Upper lobe of right lung (tissue), 1 donor: ENCODE measurements around the gene MAP3K2. TPM values are rescaled to one million over a fixed set of nuclear protein-coding genes. Genes with fewer than 3 reads are reported as not detected.
"Not testable (repeated sequence)": the region's sequence is repeated elsewhere in the genome, so short reads cannot be mapped to it uniquely, and the experiment has no call there.

Source experiments
- ATAC-seq: fragments of 200-7000 bp; cut with Tn5 transposase; one replicate; pipeline ENCODE4 v1.9.1; 2020; ENCODE audit warnings: mild to moderate bottlenecking, moderate library complexity
- DNase-seq: peaks from one replicate; pipeline ENCODE4 v3.0.0-alpha.2; 2020
- H3K27ac ChIP-seq: fragments of 200-600 bp; one replicate; pipeline ENCODE4 v1.8.0; 2022
- H3K27me3 ChIP-seq: fragments of 200-600 bp; one replicate; pipeline ENCODE4 v1.8.0; 2022; ENCODE audit warnings: mild to moderate bottlenecking
- H3K36me3 ChIP-seq: fragments of 200-600 bp; one replicate; pipeline ENCODE4 v1.8.0; 2022
- H3K4me1 ChIP-seq: fragments of 200-600 bp; one replicate; pipeline ENCODE4 v1.8.0; 2022
- H3K4me3 ChIP-seq: fragments of 200-600 bp; one replicate; pipeline ENCODE4 v1.8.0; 2022; ENCODE audit warnings: mild to moderate bottlenecking
- H3K9me3 ChIP-seq: fragments of 200-600 bp; one replicate; pipeline ENCODE4 v1.8.0; 2022
- intact Hi-C: fragments of 100-400 bp; cut with DNase I; formaldehyde crosslinking; loops from one replicate; pipeline ENCODE4 v1.11.0; 2022
- total RNA-seq: library from RNA; stranded (reverse); fragmentation: NEBNext Ultra II Directional; extraction: Animal tissue kit (Norgen Biotek cat#: 25700); gene quantifications from one replicate; pipeline ENCODE4 v1.2.1, GENCODE V29; 2021
- TF ChIP-seq, protein P1 (sequence below): fragments of 200-600 bp; IDR thresholded peaks from one replicate; pipeline ENCODE4 v1.8.0; 2022; ENCODE audit warnings: antibody characterized with exemption
- donor health status: DM: no; HTN: yes; CAD: no; lungs with severe emphysema.

MAP3K2 gene
- total RNA-seq, 1 donor from 2014 or later = 71.5 TPM

DNA sequence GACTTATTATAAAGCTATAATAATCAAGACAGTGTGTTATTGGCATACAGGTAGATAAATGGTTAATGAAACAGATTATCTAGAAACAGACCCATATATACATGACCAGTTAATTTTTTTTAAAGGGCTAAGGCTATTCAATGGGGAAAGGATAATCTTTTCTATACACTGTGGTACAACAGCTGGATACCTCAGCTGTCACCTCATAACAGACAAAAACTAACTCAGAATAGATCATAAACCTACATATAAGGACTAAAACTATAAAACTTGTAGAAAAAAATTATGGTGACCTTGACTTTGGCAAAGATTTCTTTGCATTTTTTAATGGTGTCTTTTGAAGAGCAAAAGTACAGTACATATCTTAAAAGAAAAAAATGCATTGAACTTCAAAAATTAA, 30.2 kb downstream of the MAP3K2 start:
- Histone ChIP-seq H3K4me1 (peaks cover 13% of the 10 kb centered on the region), H3K9me3 (no peaks in the 10 kb centered on the region), H3K4me3 (no peak overlapping the region), H3K36me3 (no peaks in the 10 kb centered on the region), H3K27ac (no peak overlapping the region), H3K27me3 (no peaks in the 10 kb centered on the region)
- ATAC-seq = no peak
- TF ChIP-seq, protein P1, sequence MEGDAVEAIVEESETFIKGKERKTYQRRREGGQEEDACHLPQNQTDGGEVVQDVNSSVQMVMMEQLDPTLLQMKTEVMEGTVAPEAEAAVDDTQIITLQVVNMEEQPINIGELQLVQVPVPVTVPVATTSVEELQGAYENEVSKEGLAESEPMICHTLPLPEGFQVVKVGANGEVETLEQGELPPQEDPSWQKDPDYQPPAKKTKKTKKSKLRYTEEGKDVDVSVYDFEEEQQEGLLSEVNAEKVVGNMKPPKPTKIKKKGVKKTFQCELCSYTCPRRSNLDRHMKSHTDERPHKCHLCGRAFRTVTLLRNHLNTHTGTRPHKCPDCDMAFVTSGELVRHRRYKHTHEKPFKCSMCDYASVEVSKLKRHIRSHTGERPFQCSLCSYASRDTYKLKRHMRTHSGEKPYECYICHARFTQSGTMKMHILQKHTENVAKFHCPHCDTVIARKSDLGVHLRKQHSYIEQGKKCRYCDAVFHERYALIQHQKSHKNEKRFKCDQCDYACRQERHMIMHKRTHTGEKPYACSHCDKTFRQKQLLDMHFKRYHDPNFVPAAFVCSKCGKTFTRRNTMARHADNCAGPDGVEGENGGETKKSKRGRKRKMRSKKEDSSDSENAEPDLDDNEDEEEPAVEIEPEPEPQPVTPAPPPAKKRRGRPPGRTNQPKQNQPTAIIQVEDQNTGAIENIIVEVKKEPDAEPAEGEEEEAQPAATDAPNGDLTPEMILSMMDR = no peak
- no peak for DNase-seq
- intact Hi-C loops = no loop called here

DNA sequence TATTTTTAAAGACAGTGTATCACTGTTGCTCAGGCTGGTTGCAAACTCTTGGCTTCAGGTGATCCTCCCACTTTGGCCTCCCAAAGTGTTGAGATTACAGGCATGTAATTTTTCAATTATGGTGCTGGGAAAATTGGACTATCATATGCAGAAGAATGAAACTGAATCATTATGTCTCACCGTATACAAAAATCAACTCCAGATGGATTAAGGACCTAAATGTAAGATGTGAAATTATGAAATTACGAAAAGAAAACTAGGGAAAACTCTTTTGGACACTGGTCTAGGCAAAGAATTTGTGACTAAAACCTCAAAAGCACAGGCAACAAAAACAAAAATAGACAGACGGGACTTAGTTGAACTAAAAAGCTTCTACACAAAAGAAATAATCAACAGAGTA, 31.2 kb downstream of the MAP3K2 start:
- Histone ChIP-seq H3K9me3 (no peaks in the 10 kb centered on the region), H3K36me3 (no peaks in the 10 kb centered on the region), H3K4me3 (no peak overlapping the region), H3K4me1 (peaks cover 13% of the 10 kb centered on the region), H3K27me3 (no peaks in the 10 kb centered on the region), H3K27ac (no peak overlapping the region)
- TF ChIP-seq, protein P1 = no peak
- intact Hi-C loops = no loop called here
- DNase-seq (no peak), ATAC-seq (no peak)

DNA sequence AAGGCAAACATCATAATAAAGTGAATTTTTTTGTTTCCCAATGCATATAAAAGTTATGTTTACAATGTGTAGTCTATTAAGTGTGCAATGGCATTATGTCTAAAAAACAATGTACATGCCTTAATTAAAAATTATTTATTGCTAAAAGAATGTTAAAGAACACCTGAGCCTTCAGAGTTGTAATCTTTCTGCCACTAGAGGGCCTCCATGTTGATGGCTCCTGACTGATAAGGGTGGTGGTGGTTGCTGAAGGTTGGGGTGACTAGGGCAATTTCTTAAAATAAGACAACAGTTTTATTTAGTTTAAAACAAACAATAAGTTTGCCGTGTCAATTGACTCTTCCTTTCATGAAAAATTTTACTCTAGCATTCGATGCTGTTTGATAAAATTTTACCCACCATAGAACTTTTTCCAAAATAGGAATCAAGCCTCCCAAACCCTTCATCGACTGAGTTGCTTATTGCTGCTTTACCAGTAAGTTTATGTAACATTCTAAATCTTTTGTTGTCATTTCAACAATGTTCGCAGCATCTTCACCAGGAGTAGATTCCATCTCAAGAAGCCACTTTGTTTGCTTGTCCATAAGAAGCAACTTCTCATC, 32.3 kb downstream of the MAP3K2 start:
- intact Hi-C loops = no loop called here
- no peaks in the 10 kb centered on the region for H3K27me3 ChIP-seq
- no peaks in the 10 kb centered on the region for H3K9me3 ChIP-seq
- H3K27ac ChIP-seq = no peak overlapping the region
- H3K4me1 ChIP-seq = peaks cover 13% of the 10 kb centered on the region
- DNase-seq (no peak), ATAC-seq (peak; percentile 51)
- no peaks in the 10 kb centered on the region for H3K36me3 ChIP-seq
- no peak overlapping the region for H3K4me3 ChIP-seq
- TF ChIP-seq, protein P1 = peak; percentile 60

DNA sequence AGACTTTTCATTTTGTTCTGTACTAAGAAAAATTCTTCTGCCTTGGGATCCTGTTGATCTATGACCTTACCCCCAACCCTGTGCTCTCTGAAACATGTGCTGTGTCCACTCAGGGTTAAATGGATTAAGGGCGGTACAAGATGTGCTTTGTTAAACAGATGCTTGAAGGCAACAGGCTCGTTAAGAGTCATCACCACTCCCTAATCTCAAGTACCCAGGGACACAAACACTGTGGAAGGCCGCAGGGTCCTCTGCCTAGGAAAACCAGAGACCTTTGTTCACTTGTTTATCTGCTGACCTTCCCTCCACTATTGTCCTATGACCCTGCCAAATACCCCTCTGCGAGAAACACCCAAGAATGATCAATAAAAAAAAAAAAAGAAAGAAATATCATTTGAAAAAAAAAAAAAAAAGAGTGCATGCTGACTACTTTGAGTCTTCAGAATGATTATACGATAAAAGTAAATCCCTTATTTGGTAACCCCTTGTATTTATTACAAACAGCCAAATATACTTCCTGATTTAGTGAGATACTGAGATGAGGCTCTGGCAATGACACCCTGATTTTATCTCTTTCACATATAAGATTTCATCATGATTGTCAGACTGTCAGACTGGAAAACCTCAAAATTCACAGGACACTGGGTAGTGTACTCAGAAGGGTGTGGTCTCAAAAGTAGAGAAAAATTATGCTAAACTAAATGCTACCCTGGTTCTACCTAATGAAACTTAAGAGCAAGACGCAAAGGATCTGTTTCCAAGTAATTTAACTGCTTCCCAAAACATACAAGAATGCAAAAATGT, 33.7 kb downstream of the MAP3K2 start:
- intact Hi-C loops, H3K4me1 ChIP-seq, H3K9me3 ChIP-seq, DNase-seq, H3K27me3 ChIP-seq, H3K4me3 ChIP-seq, H3K36me3 ChIP-seq: not testable (repeated sequence)
- peak overlapping the region; percentile 11 for H3K27ac ChIP-seq
- peak; percentile 60 for ATAC-seq

DNA sequence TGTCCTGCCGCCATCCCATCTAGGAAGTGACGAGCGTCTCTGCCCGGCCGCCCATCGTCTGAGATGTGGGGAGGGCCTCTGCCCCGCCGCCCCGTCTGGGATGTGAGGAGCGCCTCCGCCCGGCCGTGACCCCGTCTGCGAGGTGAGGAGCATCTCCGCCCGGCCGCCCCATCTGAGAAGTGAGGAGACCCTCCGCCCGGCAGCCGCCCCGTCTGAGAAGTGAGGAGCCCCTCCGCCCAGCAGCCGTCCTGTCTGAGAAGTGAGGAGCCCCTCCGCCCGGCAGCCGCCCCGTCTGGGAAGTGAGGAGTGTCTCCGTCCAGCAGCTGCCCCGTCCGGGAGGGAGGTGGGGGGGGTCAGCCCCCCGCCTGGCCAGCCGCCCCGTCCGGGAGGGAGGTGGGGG, 34.6 kb downstream of the MAP3K2 start:
- H3K4me1 ChIP-seq, H3K27me3 ChIP-seq, H3K4me3 ChIP-seq, H3K36me3 ChIP-seq, H3K27ac ChIP-seq, ATAC-seq, H3K9me3 ChIP-seq, intact Hi-C loops: not testable (repeated sequence)
- DNase-seq = peak; percentile 64

DNA sequence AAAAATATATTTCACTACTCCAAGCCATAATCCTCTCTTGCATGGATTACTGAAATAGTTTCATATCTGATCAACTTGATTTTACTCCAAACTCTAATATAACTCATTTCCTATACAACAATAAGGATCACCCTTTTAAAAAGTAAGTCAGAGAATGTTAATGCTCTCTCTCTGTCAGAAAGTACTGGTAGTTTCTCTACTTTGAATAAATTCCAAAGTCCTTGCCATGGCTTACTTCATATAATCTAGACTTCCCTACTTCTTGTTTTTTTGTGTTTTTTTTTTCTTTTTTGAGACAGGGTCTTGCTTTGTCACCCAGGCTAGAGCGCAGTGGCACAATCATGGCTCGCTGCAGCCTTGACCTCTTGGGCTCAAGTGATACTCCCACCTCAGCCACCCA, 36.2 kb downstream of the MAP3K2 start:
- no peak for DNase-seq
- no peak overlapping the region for H3K4me3 ChIP-seq
- no peaks in the 10 kb centered on the region for H3K36me3 ChIP-seq
- ATAC-seq = no peak
- no peaks in the 10 kb centered on the region for H3K27me3 ChIP-seq
- no peak overlapping the region for H3K27ac ChIP-seq
- H3K4me1 ChIP-seq = peaks cover 11% of the 10 kb centered on the region
- no peaks in the 10 kb centered on the region for H3K9me3 ChIP-seq
- intact Hi-C loops = no loop called here
- TF ChIP-seq, protein P1 = no peak
